Measurements from ENCODE around the gene CTXND1.

CTXND1 gene

DNA sequence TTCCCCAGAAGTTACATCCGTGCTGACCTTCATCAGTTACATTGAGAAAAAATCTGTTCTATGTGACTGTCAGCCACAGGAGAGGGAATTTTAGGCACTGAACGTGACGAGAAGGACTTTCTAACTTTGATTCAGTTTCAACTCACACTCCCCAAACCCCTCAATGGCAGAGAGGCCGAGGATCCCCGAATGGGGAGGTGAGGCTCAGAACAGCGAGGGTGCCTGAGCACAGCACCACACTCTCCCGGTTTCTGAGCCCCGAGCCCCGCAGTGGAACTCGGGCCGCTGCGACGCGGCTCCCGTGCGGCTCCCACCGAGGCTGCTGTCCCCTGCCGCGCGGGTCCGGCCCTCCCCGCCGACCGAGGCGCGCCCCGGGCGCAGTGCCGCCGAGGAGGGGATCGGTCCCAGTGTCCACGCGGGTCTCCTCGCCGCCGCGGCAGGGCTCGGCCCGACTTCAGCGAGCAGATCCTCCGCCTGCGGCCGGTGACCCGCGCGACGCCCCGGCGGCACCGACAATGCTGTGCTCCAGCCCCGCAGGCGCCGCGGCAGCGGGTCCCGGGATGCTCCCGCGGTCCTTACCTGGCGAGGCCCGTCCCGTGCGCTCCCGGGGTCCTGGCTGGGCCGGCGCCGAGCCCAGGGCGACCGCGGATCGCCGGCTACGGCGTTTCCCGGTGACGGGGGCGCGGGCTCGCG is 439 bp downstream of the CTXND1 start:
- DNase-seq (ENCODE audit: low read depth) = no peak

DNA sequence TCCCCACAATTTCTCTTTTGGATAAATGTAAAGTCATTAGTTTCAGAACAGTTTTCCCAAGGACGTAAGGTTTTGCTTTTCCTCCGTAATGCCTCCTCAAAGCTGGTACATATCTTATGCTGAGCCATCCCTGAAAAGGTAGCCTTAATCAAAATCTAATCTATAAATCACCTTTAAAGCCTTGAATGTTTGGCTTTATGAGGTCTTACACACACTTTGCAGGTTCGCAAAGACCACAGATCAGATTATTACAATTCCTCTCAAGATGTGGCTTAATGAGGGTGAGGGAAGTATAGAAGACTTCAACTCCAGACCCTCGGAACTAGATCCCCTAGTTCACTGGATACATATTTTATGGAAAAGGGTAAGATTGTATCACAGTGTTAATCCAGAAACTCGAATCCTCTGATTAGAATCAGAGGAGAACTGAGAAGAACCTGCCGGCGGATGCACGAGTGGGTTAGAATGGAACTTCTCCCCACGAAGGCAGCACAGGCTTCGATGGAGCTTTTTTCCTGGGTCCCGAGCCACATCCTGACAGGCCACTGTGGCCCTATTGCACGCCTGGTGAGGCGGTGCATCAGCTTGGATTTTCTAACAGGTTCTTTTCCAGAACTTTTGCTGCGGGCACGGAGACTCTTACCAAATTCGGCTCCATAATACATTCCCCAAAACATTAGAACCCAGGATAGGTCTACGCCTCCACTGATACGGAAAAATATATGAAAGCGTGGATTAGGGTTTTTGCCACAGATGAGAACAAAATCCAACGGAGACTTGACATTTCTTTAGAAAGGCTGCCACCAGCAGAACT is 1.2 kb downstream of the CTXND1 start:
- DNase-seq (ENCODE audit: low read depth) = no peak

DNA sequence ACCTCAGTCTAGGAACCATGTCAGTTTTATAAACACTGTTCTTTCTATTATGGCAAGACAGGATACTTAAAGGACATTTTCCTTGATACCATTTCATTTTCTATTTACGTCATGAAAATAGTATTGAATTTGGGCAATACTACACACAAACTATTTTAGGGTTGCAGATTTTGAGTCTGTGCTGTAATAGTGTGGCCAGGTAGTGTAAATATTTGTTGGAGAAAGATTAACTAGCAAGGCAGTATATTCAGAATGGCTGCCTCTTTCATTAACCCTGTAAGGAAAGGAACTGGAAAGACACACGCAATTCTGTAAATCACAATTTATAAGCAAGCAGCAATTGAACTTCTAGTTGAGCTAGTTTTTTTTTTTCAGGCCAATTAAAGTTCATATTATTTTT is 2.0 kb downstream of the CTXND1 start:
- DNase-seq (ENCODE audit: low read depth) = no peak

DNA sequence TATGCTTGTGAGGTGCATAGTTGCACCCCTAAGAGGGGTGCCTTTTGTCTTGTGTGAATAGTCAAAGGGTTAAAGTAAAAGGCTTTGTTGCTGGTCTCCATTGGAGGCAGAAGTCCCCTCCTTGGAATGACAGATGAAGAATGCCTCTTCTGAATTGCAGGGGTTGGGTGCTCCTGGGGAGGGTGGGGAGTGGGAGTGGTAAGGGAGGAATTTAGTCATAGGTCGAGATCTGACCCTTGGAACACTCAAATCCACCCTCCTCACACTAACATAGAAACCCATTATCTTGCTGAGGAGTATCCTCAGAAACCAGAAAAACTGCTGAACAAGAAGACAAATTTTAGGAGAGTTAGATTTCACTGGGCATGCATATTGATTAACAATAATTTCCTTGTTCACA is 4.7 kb downstream of the CTXND1 start:
- no peak for DNase-seq (ENCODE audit: low read depth)

DNA sequence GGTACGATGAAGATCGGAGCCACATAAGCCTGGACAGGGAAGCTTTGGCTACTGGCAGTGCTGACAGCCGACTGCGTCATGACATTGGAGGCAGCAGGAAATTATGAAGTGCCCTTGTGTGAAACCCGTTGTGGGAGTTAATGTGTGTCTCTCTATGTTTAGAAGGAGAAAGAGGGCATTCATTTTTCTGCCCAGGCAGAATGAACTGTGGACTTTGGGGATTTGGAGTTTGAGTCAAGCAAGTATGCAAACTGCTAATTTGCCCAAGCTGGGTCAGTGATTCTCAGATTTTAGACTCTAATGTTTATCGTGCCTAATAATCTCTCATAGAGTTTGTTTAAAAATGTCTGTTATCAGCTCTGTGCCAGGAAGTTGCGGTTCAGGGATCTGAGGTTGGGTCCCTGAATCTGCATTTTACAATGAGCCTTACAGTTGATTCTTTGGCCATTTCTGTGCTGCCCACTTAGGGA is 5.6 kb downstream of the CTXND1 start:
- DNase-seq (ENCODE audit: low read depth) = no peak

DNA sequence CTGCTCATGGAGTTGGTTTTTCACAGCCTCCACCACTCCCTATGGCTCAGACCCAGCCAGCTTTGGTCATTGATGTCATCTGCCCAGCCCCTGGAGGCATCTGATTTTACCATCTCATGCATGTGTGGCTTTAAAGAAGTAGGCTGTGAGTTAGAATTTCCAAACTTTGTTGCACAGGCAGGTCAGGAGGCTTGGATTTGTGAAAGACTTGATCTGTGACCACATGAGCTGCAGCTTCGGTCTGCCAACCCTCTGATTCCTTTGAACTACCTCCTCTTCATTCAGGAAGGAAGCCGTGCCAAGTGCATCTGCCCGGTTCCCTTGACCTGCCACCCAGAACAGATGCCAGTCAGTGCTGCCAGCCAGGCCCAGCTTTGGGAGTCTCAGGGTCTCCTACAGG is 9.2 kb downstream of the CTXND1 start:
- DNase-seq (ENCODE audit: low read depth) = no peak

DNA sequence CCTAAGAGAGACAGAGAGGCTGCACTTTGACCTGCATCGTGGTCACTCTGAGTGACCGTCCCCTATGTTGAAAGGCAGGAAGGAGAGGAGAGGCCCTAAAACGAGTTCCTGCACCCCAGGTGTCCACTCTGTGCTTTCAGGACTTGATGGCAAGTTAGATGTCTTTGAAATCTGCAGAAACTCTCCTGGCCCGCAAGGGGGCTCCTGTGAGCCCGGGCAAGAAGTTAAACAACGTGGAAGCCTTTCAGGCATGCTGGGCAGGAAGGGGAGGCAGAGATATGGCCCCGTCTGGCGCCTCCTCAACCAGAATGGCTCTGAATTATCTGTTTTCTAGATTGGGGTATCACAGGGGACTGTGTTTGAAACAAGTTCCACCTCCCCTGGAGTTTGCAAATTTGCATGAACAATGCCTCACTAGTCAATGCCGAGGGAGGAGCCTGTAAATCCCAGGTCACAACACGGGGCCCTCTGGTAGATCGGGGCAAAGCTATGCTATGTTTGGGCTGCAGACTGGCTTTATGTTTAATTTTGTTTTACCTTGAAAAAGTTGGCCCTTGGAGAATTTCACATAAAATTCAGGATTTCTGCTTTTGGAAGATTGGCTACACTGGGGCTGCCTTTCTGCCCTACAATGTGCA is 9.8 kb downstream of the CTXND1 start:
- DNase-seq (ENCODE audit: low read depth) = no peak

DNA sequence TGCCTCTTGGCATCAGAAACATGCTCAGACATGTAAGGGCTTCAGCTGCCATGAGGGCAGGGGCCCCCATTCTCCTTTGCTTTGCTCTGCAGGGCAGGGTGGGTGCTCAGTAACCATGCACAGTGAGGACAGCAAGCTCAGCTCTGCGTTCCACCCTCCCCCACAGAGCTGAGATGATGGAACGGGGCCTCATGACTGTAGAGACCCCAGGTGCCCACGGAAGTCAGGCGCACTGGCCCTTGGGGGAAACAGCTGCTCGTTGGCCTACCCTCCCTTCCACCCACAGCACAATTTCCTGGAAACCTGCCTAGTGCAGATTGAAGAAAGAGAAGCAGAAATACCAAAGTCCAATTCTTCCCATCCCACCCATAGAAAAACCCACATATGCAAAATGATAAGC is 10.5 kb downstream of the CTXND1 start:
- DNase-seq (ENCODE audit: low read depth) = no peak

DNA sequence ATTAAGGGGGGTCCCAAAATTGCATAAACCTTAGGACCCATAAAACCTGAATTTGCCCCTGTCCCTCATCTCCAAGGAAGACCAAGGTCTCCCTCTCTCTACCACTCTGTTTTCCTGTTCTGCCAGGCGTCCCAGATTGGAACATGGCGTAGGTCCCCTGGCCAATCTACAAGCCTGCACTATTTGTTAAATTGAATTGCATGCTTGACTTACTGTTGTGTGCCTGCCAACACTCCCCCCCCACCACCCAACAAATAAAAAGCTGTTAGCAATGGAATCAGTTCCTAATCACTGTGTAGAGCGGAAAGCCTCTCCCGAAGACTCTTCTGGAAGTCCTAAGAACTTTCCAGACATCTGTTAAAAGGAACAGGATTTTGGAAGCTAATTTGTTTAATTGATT is 11.7 kb downstream of the CTXND1 start:
- no peak for DNase-seq (ENCODE audit: low read depth)

DNA sequence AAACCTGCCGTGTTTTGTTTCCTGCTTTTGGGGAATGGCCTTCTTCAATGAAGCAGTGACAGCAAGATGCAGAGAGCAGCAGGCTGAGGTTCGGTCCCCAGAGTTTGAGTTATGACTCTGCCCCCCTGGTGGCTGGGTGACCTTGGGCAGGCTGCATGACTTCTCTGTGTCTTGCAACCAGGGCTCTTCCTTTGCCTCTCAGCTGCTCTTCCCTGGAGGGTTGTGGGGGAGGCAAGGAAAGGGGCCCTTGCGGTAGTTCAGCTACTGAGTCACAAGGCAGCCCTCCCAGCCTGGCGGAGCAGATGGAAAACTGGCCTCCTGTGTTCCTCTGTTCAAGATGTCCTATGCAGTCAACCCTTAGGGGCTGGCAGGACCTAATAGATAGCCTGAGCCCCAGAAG is 17.1 kb downstream of the CTXND1 start:
- no peak for DNase-seq (ENCODE audit: low read depth)

DNA sequence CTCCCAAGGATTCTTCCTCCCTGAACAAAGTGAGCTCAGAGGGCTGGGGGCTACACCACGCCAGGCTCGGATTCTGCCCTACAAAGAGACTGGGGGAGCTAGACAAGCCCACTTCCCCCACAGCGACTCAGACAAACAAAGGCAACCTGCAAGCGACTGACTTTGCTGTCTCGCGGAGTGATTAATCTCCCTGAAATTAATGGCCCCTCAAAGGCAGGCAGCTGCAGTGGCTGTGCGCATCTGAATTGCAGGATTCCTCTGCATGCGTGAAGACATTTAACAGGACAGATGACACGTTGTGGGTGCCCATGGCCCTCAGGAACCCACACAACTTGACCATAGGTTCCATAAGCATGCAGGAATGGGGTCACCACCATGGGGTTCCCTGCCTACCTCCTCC is 18.4 kb downstream of the CTXND1 start:
- DNase-seq (ENCODE audit: low read depth) = no peak

DNA sequence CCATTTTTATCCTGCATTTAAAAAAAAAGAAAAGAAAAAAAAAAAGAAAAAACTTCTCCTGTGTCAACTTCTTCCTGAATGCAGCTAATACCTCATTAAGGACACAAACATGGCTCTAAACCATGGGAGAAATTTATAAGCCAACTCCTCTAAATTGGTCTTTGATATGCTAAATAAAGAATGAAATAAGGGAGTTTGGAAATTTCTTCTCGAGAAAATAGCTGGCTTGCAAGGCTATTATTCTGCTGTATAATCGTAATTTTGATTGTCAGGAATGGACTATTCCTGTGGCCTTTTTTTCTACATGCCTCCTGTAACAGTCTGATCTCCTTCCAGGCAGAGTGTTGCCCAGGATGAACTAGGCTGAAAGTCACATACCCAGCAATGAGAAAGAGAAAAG is 20.6 kb downstream of the CTXND1 start:
- DNase-seq (ENCODE audit: low read depth) = no peak

DNA sequence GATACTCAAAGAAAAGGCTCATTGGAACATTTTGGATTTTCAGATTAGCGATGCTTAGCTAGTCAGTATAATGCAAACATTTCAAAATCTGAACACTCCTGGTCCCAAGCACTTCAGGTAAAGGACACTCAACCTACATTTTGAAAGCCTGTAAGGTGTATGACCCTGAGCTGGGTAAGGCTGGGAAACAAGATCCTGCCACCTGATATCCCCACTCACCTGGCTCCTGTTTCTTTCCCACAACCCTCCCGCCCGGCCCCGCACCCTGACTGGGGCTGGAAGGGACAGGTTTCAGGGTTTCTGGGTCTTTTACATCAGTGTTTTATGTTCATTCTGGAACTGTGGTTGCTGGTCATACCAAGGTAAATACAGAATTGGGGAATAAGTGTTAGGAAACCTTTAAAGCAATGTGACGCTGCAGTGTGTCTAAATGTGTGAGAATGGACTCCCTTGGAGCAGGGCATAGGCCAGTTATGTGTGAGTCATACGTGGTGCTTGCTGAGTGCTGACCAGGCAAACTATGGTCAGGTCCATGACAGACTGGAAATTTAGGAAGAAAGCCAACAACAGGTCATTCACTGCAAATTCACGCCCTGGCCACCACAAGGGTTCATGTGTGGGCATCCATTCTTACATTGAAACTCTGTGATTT is 22.9 kb downstream of the CTXND1 start:
- DNase-seq (ENCODE audit: low read depth) = no peak

DNA sequence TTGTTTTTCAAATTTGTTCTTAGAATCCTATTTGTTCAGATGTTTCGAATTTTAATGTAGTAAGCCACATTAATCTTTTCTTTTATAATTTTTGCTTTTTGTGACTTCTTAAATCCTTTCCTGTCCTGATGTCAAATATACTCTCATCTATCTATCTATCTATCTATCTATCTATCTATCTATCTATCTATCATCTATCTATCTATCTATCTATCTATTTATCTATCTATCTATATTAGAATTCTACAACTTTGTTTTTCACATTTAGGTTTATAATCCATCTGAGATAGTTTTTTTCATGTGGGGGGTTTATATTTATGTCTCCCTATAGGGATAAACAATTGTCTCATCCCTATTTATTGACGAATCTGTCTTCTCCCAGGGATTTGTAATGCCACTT is 32.1 kb downstream of the CTXND1 start:
- no peak for DNase-seq (ENCODE audit: low read depth)

DNA sequence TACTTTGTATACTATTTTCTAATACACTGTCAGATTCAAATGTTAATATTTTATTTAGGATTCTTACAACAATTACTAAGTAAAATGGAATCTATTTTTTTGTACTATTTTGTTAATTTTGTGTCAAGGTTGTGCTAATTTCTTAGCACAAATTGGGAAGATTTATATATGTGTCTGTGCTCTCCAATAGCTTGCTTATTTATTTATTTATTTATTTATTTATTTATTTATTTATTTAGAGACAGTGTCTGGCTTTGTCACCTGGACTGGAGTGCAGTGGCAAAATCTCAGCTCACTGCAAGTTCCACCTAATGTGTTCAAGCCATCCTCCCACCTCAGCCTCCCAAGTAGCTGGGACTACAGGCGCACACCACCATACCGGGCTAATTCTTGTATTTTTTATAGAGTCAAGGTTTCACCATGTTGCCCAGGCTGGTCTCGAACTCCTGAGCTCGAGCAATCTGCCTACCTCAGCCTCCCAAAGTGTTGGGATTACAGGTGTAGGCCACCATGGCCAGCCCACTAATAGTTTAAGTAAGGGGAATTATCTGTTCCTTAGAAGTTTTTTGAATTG is 34.6 kb downstream of the CTXND1 start:
- DNase-seq (ENCODE audit: low read depth) = no peak

DNA sequence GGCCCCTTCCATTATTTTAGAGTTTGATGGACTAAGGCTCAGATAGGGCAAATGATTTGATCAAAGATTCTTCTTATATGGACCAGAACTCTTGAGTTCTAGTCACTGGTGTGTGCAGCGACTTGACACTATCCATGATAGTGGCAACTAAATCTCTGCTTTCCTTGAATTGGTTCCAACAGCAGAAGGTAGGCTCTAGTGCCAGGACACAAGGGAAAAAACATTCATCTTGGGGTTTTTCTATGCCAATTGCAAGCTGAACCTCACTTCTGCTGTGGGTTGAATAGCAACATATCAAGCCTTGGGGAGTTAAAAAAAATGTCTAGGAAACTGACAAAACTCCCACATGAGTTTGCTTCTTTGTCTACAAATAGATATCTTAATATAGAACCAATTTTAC is 35.1 kb downstream of the CTXND1 start:
- DNase-seq (ENCODE audit: low read depth) = no peak

DNA sequence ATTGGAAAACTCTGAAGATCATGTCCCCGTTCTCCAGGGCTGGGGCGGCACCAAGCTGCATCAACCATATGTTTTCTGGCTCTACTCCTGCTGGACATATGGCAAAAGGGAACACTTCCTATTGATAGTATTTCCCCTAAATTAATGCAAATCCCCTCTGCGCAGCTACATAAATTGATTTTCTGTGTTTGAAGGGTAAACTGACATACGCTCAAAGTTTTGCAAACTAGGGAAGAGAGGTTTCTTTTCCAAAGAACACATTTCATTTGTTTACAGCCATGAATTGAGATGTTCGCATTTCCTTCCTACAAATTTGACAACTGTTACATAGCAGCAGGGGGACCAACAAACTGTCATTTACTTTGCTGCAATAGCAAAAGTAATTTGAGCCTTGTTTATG is 35.9 kb downstream of the CTXND1 start:
- DNase-seq (ENCODE audit: low read depth) = no peak

DNA sequence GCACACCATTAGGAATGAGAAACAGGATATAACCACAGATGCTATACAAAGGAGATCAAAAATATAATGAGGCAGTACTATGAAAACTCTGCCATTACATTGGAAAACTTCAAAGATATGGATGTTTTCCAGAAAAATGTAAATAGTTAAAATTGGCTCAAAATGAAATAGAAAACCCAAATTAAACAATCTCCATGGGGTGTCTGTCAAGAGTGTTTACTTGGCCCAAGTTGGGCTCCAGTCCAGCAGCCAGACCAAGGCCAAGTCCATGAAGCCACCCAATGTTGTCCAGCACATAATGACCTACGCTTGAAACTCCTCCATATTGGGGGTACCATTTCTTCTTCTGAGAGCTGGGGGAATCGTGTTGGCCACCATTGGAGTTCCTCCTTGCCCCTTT is 37.1 kb downstream of the CTXND1 start:
- DNase-seq (ENCODE audit: low read depth) = no peak

DNA sequence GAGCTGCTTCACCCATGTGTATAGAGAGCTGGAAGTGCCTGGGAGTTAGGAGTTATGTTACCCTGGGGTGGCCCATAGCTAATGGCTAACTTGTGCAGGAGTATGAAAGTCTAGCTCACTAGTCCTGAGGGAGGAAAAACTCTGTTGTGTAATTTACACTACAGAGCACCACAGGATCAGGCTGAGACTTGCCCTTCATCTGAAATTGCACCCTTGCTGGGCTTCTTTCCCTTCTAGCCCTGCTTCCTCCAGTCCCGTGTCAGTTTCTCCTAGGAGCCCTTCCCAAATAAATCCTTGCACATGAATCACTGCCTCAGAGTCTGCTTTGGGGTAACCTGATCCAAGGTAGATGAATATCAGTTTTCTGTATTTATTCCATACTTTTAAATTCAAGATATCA is 40.0 kb downstream of the CTXND1 start:
- DNase-seq (ENCODE audit: low read depth) = no peak

DNA sequence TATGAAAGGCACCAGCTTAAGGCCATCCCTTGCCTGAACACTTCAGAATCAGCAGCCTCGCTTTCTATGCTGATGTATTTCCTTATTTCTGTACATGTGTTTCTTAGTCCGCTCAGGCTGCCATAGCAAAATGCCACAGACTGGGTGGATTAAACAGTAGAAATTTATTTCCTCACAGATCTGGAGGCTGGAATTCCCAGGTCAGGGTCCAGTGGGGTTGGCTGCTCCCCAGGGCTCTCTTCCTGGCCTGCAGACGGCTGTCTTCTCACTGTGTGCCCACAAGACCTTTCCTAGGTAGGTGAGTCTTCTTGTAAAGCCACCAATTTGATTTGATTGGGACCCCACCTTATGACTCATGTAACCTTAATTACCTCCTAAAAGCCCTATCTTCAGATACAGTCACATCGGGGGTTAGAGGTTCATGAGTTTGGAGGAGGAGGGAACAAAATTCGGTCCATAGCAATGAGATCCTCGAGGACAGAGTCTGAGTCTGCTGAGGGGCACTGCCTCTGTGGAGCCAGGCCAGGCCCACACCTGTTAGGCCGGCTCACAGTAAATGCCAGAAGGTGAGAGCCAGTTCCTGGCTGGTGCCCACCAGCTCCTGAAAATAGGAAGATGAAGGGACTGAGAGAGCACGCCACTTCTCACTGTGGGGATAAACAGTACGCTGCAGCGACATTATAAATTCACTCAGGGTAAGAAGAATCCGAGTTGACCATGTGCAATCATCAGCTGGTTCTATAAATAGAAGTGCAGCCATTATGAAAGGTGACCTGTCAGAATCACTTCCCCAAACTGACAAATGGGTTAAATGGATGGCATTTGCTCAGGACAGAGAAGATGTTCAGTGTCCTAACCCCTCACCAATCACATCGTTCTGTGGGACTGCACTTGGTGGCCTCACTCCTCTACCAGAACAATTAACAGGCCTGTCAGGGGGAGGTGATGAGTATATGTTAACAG is 41.1 kb downstream of the CTXND1 start:
- no peak for DNase-seq (ENCODE audit: low read depth)
